Measurements from ENCODE around the gene NUMA1.

The NUMA1 gene

GRCh38 chr11:72080326-72081183 lies at the start of gene NUMA1, which contains the start of gene LRRC51:
Gene NUMA1 (minus strand): TSS chr11:72080542. CDS start chr11:72035943, 44,599 bp downstream.
Gene LRRC51 (plus strand): TSS chr11:72080850. CDS start chr11:72089084, 8,234 bp downstream.
- DNase-seq: peak; percentile 99

- DNase-seq: no peak
Measured at GRCh38 chr11:72129381-72129780, 49.0 kb upstream of the NUMA1 start.

GRCh38 chr11:72127923-72128322 lies 47.6 kb upstream of the NUMA1 start:
- no peak for DNase-seq

GRCh38 chr11:72125956-72126355 lies 45.6 kb upstream of the NUMA1 start:
- DNase-seq: no peak

- DNase-seq: no peak
Measured at GRCh38 chr11:72124046-72124445, 43.7 kb upstream of the NUMA1 start.

GRCh38 chr11:72123117-72123653 lies 42.8 kb upstream of the NUMA1 start:
- DNase-seq: no peak

GRCh38 chr11:72122607-72123006 lies 42.3 kb upstream of the NUMA1 start:
- no peak for DNase-seq

- no peak for DNase-seq
Measured at GRCh38 chr11:72120930-72121329, 40.6 kb upstream of the NUMA1 start.

GRCh38 chr11:72119198-72119597 lies 38.9 kb upstream of the NUMA1 start:
- no peak for DNase-seq

- DNase-seq: no peak
Measured at GRCh38 chr11:72116019-72116755, 35.8 kb upstream of the NUMA1 start.

- DNase-seq: no peak
Measured at GRCh38 chr11:72114570-72114969, 34.2 kb upstream of the NUMA1 start.

GRCh38 chr11:72112978-72113808 lies 32.9 kb upstream of the NUMA1 start:
- no peak for DNase-seq

GRCh38 chr11:72112143-72112977 lies 32.0 kb upstream of the NUMA1 start, which contains the start of gene ANAPC15:
Gene ANAPC15 (minus strand): TSS chr11:72112695. CDS start chr11:72111276, 1,419 bp downstream.
- DNase-seq: peak; percentile 98

- no peak for DNase-seq
Measured at GRCh38 chr11:72111300-72112142, 31.2 kb upstream of the NUMA1 start.

GRCh38 chr11:72105888-72106287 lies 25.5 kb upstream of the NUMA1 start, which contains the start of gene TOMT:
Gene TOMT (plus strand): TSS chr11:72105924. CDS start chr11:72105952, 28 bp downstream.
- DNase-seq: no peak

GRCh38 chr11:72103754-72104167 lies 23.4 kb upstream of the NUMA1 start:
- DNase-seq: no peak

GRCh38 chr11:72102946-72103753 lies 22.8 kb upstream of the NUMA1 start, which contains the start of gene LAMTOR1:
Gene LAMTOR1 (minus strand): TSS chr11:72103297. CDS start chr11:72103224, 73 bp downstream.
- peak; percentile 99 for DNase-seq

- no peak for DNase-seq
Measured at GRCh38 chr11:72102631-72102945, 22.2 kb upstream of the NUMA1 start.

- no peak for DNase-seq
Measured at GRCh38 chr11:72102162-72102561, 21.8 kb upstream of the NUMA1 start.

GRCh38 chr11:72100462-72100861 lies 20.1 kb upstream of the NUMA1 start:
- DNase-seq: no peak

Data from midbrain (tissue), 1 donor.